HG02973 (cell line): ENCODE results near the gene VEGFA.

ENCODE experiments used
- ATAC-seq: cut with Tn5 transposase; IDR thresholded peaks from one replicate; pipeline ENCODE4 v1.9.1; 2021; ENCODE audit warnings: moderate library complexity; ENCODE audit not compliant: unreplicated experiment

VEGFA gene

DNA sequence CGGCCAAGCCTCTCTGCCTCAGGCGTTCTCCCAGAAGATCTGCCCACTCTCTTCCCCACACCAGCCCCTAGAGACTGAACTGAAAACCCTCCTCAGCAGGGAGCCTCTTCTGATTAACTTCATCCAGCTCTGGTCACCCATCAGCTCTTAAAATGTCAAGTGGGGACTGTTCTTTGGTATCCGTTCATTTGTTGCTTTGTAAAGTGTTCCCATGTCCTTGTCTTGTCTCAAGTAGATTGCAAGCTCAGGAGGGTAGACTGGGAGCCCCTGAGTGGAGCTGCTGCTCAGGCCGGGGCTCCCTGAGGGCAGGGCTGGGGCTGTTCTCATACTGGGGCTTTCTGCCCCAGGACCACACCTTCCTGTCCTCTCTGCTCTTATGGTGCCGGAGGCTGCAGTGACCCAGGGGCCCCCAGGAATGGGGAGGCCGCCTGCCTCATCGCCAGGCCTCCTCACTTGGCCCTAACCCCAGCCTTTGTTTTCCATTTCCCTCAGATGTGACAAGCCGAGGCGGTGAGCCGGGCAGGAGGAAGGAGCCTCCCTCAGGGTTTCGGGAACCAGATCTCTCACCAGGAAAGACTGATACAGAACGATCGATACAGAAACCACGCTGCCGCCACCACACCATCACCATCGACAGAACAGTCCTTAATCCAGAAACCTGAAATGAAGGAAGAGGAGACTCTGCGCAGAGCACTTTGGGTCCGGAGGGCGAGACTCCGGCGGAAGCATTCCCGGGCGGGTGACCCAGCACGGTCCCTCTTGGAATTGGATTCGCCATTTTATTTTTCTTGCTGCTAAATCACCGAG, 14.2 kb downstream of the VEGFA start:
- no peak for ATAC-seq

DNA sequence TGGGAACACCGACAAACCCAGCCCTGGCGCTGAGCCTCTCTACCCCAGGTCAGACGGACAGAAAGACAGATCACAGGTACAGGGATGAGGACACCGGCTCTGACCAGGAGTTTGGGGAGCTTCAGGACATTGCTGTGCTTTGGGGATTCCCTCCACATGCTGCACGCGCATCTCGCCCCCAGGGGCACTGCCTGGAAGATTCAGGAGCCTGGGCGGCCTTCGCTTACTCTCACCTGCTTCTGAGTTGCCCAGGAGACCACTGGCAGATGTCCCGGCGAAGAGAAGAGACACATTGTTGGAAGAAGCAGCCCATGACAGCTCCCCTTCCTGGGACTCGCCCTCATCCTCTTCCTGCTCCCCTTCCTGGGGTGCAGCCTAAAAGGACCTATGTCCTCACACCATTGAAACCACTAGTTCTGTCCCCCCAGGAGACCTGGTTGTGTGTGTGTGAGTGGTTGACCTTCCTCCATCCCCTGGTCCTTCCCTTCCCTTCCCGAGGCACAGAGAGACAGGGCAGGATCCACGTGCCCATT, 15.3 kb downstream of the VEGFA start:
- no peak for ATAC-seq

DNA sequence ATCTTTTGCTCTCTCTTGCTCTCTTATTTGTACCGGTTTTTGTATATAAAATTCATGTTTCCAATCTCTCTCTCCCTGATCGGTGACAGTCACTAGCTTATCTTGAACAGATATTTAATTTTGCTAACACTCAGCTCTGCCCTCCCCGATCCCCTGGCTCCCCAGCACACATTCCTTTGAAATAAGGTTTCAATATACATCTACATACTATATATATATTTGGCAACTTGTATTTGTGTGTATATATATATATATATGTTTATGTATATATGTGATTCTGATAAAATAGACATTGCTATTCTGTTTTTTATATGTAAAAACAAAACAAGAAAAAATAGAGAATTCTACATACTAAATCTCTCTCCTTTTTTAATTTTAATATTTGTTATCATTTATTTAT, 15.9 kb downstream of the VEGFA start:
- no peak for ATAC-seq

DNA sequence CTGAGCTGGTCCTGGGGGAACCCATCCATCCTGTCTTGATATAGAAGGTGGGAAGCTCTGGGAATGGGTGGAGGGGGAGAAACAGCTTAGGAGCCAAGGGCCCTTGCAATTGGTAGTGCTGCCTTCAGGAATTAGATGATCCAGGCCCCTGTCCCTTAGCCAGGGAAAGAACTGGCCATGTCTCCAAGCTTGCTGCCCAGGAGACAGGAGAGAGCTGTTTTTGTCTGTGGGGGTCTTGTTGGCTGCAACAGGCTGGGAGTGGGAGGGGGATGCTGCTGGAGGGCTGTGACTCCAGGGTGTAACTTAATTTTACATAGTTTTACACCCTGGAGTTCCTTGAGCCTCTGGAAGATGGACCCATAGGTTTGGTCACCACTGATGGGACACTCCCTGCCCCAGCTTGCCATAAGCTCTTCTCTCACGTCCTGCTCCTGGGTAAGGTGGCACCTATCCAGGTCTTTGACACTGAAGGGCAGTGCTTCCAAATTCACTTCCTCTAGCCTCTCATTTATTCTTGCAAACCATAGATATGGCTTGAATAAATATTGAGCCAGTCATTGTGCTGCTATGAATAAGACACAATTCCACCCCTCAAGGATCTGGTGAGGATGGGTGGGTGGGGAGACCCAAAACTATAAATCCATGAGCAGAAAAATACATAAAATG, 16.8 kb downstream of the VEGFA start:
- no peak for ATAC-seq

DNA sequence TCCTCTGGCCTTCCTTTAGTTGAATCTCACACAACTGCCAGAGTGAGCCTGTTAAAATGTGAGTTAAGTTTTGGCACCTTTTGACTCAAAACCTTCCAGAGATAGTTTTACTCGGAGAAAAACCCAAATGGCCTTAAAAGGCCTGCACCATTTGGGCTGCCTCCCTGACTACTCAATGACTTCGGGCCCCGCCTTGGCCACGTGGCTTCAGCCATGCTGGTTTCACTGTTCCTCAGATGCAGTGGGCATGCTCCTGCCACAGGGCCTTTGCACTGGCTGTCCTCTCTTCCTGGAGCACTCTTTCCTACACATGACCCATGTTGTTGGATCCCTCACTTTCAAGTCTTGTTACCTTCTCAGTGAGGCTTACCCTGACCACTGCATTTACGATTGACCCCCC, 18.3 kb downstream of the VEGFA start:
- ATAC-seq = no peak

DNA sequence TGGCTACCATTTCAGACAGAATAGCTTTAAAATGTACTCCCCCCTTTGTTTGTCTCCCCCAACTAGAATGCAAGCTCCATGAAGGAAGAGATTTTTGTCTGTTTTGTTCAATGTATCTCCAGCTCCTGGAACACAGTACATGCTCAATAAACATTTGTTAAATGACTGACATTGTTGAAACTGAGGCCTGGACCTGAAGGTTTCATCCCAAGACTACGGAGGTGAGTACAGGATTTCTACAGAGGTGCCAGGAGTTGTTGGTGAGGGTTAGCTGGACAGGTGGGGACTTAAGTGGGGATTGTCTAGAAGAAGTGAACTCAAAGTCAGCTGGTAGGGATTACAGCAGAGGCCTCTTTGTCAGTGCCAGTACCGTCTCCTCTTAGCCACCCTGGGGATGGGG, 19.4 kb downstream of the VEGFA start:
- no peak for ATAC-seq

DNA sequence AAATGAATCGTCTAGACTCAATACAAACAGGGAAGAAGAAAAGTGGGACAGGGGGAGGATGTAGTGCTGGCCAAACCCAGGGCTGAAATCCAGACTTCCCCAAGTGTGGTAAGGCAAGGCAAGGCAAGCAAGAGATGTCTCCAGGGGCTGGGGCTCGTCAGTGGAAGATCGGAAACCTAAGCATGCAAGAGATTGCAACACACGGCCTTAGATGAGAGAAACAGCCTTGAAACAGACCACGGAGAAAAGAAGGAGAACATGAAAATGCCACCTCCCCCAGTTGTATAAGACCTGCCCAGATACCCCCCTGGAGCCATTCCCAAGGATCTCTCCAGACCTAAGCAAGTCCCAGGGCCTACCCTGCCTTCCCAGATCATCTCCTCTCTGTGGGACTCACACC, 20.0 kb downstream of the VEGFA start:
- no peak for ATAC-seq

DNA sequence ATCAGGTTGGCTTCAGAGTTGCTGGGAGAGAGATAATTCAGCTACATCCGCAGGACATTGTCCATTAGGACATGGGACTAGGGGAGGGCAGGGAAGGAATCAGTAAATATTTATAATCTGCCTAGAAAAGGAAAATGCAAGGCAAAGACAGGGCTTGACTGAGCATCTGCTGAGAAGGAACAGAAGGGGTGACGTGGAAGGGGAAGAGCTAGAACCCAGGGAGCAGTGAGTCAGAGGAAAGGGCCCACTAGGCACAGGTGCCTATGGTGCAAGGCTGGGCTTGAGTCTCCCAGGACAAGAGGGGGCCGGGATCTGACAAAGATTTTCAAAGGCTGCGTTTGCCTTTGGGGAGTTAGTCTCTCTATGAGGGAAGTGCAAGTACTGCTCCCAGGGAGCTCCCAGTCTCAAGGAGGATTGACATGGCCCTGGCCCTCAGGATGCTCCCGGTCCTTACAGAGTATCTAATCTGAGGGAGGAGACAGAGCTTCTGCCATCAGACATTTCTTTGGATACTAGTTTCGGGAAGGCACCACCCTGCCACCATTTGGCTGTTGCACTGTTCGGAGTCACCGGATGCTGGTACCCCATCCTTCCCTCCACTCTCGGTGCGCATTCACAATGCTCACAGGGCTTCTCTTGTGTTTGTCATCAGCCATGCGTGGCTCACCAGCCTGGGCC, 21.9 kb downstream of the VEGFA start:
- ATAC-seq = no peak

DNA sequence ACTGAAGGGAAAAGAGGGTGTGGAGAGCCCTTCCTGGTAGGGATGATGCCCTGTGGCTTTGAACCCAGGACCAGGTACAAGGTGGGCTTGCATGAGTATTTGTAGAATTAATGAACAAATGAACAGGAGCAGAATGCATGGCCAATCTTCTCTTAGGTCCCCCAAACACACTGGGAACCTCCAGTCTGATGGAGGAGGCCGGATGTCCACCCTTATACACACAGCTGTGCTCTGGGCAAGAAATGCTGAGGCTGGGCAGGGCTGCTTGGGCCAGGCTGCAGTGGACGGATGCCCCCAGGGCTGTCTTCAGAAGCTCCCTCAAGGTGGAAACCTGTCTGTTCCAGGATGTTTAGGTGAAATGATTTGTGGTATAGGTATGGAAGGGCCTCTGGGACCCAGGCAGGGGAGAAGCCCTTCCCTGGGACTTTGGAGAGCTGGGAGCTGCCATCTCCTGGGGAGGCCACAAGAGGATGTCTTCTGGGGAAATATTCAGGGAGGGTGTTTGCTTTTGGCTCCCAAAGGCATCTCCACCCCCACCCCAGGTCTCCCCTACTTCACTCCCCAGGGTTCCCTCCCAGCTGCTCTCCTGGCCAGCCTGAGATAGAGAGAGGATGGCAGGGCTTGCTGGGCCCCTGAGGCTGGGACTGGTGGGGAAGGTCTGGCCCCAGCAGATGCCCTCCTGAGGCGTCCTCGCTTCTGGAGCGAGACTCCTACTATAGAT, 23.3 kb downstream of the VEGFA start:
- no peak for ATAC-seq

DNA sequence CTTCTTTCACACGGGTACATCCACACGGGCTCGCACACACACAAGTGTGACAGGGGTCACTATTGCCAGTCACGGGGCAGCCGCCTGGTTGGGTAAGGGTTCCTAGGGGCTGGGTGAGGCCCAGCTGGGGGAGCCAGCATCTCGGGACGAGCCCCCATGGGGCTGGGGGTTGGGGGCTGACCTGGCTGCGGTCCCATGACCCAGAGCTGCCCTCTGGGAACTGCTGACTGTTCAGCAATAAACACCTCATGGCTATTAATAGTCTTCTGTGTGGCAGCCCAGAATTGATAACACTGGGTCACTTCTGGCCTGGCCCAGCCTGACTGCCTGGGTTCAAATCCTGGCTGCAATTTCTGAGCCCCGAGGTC, 23.8 kb downstream of the VEGFA start:
- ATAC-seq = no peak

DNA sequence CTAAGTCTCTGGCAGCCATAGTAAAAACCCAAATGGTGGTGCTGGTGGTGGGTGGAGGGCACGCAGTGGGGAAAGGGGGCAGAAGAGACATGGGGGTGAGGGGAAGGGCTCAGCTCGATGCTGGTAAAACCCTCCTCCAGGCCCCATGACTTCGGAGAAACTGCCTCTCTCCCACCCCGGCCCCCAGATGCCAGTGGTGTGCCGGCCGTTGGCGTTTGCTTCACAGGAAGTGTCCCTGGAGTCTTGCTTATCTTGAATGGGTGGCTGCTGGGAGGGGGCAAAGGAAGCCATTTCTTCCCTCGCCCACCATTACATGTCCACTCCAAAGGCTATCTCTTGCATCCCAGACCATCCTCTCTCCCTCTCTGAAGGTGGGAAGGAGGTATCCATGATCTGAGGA, 25.4 kb downstream of the VEGFA start:
- ATAC-seq = no peak

DNA sequence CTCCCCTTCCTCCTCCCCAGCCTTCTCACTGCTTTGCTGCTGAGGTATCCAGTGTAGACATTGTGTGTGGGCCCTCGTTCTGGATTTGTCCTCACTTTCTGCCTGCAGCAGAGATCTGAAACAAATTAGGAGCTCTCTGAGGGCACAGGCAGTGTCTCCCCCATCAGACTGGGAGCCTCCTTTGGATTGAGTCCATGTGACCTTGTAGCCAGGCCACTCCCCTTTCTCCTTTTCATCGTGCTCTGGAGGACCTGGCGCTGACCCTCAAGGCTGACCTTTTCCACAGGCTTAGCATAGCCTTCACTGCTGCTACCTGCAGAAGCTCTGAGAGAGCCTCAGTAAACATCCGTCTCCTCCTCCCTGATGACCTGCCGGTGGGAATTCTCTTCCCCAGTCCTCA, 26.2 kb downstream of the VEGFA start:
- no peak for ATAC-seq

DNA sequence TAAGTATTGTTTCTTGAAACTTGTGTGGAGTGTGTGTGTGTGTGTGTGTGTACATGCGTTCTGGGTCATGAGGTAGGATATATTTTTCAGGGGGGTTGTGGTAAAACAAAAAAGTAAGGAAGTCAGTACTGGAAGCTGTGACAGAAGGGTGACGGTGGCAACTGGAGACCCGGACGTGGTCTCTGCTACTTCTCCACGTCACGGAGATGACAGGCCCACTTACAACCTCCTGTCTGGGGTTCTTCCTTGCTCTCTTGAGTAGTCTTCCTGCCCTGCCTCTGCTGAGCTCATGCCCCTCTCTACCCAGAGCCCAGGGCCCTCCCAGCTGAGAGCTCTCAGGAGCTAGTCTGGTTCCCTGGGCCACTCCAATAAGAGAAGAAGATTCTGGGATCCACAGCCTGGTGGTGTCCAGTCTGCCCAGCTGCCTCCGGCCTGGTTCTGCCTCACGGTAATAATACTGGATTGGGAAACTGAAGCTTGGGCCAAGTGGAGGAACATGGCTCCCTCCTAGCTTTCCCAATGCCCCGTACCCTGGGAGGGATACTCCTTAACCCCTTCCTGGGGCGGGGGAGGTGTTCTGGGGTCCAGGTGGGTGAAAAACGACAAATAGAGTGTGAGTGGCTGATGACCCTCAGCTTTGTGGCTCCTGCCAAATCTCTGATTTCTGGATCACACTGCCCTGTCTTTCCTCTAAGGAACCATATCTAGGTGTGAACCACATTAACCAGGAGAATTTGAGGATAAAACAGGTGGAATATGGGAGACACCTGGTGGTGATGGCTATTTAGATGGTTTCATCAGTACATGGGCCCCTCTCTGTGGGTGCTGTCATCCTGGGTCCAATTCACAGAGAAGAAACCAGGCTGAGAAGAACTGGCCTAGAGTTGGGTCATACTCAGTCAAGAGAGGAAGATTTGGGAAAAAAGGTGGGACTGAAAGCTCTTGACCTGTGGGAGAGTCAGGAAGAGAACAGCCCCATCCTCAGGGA, 27.2 kb downstream of the VEGFA start:
- no peak for ATAC-seq

DNA sequence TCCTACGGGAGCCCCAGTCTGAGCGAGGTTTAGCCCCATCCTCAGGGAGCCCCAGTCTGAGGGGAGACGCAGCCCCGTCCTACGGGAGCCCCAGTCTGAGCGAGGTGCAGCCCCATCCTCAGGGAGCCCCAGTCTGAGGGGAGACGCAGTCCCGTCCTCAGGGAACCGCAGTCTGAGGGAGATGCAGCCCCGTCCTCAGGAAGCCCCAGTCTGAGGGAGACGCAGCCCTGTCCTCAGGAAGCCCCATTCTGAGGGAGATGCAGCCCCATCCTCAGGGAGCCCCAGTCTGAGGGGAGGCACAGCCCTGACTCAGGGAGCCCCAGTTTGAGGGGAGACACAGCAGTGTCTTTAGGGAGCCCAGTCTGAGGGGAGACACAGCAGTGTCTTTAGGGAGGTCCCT, 27.9 kb downstream of the VEGFA start:
- ATAC-seq = no peak

DNA sequence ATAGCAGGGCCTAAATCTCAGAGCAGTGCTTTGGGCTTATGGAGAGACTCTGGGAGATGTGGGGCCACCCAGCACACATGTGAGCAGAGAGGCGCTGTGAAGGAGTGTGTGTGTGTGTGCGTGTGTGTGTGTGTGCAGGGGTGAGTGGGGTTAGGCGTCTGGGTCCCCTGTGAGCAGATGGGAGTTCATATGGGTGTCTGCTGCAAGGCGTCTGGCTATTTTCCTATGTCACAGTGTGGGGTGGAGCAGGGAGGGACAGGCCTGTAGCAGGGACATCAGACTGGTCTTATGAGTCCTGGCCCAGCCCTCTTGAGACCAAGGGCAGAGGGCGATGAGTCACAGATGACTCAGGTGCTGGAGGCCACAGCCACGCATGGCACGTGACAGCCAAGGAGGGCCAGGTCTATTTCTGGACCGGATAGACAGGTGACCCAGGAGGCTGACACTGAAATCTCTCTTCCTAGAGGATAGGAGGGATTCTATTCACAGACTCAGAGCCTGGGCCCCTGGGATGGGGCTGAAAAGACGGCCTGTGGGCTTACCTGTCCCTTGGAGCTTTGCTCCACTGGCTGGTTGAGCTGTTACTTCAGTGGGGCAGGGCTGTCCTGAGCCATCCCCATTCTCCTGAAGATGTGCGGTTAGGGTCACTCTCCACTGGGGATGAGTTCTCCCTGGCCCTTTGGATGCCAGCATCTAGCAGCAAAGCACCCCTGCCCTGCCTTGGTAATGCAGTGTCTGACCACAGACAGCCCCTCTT, 28.9 kb downstream of the VEGFA start:
- no peak for ATAC-seq

DNA sequence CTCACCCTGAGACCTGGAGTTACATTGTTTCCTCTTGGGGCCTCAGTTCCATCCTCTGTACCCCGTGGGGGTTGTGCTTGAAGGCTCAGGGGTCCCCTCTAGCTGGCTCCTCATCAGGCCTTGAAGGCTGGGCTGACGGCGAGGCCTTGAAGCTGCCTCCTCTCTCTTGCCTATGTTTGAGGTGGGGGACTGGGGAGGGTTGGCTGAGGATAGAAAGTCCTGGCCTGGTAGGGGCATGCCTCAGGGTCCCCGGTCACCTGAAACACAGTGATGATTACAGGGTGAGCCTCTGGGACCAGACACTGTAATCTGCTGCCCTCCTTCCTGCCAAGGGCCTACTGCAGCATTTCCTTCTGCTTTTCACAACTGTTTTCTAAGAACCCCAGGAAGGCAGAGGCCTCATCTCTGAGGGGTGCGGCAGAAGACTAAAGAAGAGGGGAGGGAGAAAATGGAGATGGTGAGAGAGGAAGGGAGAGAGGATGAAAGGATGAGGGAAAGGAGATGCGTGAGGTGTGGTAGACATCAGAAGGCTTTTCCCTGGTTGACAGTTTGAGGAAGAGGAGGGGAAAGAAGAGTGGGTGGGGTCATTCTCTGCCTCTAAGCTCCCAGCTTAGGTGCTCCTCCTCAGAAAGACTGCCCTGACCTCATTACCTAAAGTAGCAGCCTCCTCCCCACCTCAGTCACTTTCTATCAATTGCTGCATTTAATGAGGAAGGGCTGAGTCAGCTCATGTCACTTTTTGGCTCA, 29.7 kb downstream of the VEGFA start:
- no peak for ATAC-seq

DNA sequence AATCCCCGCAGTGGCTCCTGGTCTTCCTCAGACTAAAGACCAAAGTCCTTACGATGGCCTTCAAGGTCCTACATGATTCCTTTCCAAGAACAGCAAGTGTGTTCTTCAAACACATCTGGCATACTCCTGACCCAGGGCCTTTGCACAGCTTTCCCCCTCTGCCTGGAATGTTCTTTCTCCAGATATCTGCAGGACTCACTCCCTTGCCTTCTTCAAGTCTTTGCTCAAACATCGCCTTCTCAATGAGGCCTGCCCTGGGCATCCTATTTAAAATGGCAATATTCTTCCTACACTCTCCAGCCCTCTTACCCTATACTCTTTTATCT, 30.2 kb downstream of the VEGFA start:
- ATAC-seq = no peak

DNA sequence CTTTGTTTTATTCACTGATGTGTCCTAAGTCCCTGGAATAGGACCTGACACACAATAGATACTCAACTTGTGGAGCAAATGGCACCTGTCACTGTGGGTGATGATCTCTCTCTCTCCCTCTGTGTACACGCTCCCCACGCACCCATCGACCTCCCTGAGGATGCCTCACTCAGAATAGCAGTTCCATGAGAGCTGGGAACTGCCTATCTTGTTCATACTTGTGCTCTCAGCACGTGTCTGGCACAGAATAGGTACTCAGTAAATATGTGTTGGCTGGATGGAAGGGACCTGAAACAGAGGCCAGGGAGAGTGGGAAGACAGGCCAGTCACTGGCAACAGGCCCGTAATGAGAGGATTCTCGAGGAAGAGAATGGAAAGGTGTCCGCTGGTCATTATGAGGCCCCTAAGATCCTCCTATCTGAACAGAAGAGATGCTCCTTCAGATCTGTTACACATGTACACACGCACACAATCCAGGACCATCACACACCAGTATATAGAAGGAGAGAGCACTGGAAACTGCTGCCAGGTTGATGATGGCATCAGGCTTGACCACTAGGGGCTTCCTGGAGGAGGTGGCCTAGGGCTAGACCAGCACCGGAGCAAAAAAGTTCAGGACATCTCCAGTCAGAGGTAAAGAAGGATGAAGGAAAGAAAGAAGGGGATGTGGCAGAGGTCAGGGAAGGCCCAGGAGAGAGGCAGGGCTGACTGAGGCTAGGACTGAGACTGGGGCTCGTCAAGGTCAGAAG, 30.9 kb downstream of the VEGFA start:
- ATAC-seq = no peak
